Activated CD4-positive, alpha-beta T cell treated with anti-CD3 and anti-CD28 coated beads, Interleukin-2, amount 50 U/mL, for 48 hours (primary cell): ENCODE data around the gene ABCA5.

Experiments used
- DNase-seq, 2 experiments: peaks; one replicate each; pipeline ENCODE4 v3.0.0-alpha.2; 2020

The ABCA5 gene

DNA sequence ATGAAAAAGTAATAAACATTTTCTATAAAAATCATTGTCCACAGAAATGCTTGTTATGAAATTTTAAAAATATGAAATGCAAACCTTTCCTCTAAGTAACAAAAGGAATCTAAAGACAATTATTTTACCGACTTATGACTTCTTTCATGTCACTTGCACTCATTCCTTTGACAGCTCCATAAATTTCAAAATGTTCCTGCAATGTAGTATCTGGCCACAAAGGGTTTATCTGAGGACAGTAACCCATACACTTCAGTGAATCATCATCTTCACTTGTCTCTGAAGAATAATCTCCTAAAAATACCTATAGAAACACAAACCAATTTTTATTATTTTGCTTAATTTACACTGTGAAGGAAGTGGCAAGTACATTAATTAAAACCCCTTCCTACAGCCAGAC is 72.7 kb downstream of the ABCA5 start:
- DNase-seq: no peak

GRCh38 chr17:69250641-69251040 is 76.3 kb downstream of the ABCA5 start:
- DNase-seq: no peak

DNA sequence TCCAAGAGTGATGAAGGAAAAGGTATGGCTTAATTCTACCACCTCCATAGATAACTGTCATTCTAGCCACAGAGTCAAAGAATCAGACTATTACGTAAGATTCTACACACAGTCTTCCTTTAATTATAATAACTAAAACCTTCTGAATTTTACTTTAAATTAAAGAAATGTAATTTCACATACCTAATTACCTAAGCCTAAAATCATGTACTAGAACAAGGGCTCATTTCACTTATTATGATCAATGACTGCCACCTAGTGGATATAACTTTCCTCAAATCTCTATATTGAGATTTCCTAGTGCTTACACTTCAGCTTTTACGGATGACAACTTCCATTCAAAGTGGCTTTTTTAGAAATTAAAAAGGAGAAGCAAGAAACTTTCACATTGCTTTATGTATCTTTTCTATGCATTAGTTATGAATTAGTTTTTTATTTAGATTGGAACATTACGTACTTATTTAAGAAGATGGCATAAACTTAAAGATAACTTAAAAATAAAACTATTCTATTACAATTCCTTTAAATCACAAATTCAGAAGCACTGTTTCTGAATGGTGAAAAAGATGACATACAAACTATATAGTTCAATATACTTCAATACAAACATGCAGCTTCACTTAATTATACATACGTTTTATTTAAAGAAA is 80.1 kb downstream of the ABCA5 start:
- DNase-seq: no peak

DNA sequence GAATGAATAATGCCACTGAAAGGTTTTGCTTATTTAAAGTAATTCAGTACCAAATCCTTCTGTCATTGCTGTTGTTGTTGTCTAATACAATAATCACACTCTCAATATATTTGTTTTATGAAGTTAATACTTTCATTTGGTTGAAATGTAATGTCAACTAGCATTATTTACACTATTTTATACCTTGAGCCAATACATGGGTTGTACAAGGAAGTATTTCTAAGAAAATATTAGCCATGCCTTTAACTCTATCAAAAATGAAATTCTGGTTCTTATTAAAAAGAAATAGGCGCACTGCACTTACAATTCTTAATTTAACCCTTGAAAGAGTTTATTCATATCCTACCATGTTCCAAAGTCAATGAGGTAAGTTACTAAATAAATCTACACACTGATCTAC is 80.7 kb downstream of the ABCA5 start:
- DNase-seq: no peak

DNA sequence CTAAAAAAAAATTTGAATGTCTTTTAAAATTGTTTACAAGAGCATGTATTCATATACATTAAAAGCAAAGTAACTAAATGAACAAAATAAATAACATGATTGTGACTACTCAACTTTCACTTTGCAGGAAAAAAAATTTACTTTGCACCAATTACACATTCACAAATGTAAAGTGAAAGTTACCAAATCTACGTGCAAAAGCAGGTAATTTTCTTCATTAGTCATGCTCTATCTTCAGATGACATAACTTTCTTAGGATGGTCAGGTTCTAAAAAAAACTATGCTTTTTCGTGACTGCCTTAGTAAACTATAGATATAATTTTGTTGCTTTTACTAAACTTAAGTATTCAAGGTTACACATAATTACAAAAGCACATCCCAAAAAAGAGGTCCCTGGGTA is 81.3 kb downstream of the ABCA5 start:
- no peak for DNase-seq

DNA sequence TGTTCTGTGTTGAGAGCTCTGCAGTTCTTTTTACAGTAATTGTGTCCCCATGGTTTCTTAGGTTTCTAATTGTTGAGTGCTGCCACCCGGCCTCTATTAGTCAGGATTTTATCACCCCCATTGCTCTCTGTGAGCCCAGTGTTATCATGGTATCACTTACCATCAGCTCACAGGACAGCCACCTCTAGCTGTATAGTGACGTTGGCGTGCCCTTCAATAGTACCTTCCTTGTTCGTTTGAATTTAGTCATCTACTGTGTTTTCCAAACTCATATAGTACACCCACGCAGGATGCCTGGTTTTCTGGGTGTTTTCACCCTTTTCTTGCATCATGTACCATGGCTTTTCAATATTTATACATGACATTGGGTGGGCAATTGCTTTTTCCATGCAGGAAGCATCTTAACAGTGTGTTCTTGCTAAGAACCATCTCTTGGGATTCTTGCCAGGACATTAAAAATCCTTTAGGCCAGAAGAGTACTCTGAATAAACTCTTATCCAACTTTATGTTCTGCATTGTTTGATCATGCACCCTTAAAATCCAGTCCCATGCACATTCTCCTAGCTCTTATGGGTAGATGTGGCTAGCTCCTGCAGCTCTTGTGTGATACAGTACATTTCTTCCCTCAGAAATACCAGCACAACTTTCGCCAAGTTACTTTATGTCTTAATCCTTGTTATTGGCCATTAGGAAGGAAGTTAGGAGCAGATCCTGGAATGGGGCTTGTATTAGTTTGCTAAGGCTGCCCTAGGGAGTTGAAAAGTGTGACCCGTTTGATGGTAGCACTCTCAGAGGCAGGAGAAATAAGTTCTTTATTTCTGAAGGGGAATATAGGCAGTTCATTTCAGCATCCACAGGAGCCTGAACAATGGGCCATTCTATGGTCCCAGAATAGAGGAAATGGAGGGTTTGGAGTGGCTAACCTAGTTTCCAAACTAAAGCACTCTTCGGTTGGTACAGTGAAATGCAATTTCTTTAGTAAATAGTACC is 87.0 kb downstream of the ABCA5 start:
- DNase-seq: no peak

DNA sequence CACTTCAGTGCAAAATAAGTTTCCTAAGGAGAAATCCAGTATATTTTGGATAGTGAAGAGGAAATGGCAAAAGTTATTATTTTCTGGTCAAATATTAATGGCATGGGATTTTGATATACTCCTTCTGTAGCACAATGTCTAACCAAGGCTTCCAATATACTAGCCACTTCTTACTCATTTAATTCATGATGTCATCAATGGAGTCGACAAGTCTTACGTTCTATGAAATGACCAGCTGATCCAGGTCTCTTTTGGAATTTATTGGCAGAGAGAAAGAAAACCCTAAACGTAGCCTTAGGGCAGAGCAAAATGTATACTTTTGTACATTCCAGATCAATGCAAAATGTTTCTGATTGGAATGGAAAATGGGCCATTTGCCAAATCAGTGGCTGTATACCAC is 90.0 kb downstream of the ABCA5 start:
- no peak for DNase-seq

GRCh38 chr17:69236464-69236863 is 90.5 kb downstream of the ABCA5 start:
- no peak for DNase-seq

GRCh38 chr17:69235338-69236058 is 91.4 kb downstream of the ABCA5 start:
- peak; percentile 64 to 76 for DNase-seq

GRCh38 chr17:69232650-69233049 is 94.3 kb downstream of the ABCA5 start:
- no peak for DNase-seq

DNA sequence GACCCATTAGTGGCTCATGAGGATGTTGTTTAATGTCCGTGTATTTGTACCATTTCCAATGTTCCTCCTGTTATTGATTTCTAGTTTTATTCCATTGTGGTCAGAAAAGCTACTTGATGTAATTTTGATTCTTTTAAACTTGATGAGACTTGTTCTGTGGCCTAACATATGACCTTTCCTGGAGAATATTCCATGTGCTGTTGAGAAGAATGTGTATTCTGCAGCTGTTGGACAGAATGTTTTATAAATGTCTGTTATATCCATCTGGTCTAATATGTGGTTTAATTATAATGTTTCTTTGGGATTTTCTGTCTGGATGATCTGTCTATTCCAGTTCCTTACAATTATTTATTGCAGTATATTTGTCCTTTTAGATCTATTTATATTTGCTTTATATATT is 95.4 kb downstream of the ABCA5 start:
- no peak for DNase-seq

DNA sequence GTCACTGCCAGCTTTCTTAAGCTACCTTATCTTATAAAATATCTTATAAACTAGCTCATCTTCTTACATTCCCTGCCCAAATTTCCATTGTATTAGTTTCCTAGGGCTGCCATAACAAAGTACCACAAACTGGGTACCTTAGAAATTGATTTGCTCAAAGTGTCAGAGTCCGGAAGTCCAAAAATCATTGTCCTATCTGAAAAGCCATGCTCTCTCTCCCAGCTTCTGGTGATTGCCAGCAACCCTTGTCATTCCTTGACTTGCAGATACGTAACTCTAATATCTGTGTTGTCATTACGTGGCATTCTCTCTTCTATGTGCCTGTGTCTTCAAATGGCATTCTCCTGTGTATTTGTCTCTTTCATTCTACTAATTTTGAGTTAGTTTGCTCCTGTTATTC is 96.0 kb downstream of the ABCA5 start:
- DNase-seq: no peak

- no peak for DNase-seq
Observed at GRCh38 chr17:69228576-69228975, 98.4 kb downstream of the ABCA5 start, which contains the start of gene ABCA10. Gene ABCA10, minus strand, starts transcription at chr17:69228824. Its CDS starts 3,466 bp downstream, at chr17:69225358.

- DNase-seq: no peak
Observed at GRCh38 chr17:69228018-69228417, 98.9 kb downstream of the ABCA5 start.

DNA sequence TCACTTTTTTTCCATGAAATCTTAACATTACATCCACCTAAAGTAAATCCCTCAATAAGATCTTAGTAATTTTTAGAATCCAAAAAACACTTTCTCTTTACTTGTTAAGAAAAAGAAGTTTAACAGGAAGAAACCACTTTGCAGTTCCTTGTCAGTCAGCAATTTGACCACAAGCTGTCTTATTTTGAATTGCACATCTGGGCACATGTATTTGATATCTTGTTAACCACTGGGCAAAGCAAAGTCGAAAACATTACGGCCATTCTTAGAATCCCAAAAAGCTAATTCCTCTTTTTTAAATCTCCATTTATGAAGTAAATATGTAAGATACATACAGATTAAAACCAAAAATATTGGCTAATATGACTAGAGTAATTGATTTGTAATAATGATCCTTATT is 99.4 kb downstream of the ABCA5 start:
- no peak for DNase-seq

GRCh38 chr17:69223809-69224208 is 103.1 kb downstream of the ABCA5 start:
- DNase-seq: no peak

GRCh38 chr17:69222707-69223258 is 104.2 kb downstream of the ABCA5 start:
- no peak for DNase-seq

GRCh38 chr17:69220098-69220497 is 106.8 kb downstream of the ABCA5 start:
- no peak for DNase-seq

- no peak for DNase-seq
Observed at GRCh38 chr17:69218986-69219385, 107.9 kb downstream of the ABCA5 start.

DNA sequence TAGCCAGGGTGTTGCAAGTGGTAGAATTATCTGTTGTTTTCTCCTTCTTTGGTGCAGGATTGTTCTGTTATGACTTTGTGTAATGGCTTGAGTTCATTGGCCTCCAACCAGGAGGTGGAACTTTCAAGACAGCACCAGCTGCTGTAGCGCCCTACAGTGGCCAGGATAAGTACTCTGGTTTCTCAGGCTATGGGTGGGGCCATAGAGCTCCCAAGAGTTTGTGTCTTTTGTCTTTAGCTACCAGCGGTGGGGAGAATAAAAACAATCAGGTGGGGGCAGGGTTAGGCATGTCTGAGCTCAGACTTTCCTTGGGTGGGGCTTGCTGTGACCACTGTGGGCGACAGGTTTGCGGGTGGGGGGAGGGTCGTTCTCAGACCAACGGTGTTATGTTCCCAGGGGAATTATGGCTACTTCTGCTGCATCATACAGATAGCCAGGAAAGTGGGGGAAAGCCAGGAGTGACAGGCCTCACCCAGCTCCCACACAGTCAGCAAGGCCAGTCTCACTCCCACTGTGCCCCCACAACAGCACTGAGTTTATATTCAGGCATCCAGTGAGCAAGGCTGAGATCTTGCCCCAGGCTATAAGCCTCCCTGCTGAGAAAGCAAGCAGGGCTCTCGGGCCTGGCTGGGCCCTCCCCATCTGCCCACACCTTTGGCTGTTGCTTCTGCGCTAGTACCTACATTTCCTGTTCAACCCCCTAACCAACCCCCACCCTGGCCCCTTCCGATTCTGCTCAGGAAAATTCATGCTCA is 113.7 kb downstream of the ABCA5 start:
- DNase-seq: no peak

DNA sequence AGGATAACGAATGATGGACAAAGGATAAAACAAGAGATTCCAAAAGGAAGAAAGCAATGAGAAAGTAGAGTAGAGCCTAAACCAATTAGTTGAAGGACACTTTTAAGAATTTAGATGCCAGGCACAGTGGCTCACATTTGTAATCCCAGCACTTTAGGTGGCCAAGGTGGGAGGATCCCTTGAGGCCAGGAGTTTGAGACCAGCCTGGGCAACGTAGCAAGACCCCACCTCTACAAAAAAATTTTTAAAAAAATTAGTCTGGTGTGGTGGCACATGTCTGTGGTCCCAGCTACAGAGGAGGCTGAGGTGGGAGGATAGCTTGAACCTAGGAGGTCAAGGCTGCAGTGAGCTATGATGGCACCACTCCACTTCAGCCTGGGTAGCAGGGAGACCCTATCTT is 118.3 kb downstream of the ABCA5 start:
- no peak for DNase-seq

GRCh38 chr17:69207151-69207550 is 119.8 kb downstream of the ABCA5 start:
- no peak for DNase-seq
